MM.1S (cell line): Measurements from ENCODE around the gene LALBA.

Source experiments
- CTCF ChIP-seq: fragments of 300-600 bp; sonication (generic); IDR thresholded peaks from 2 replicates; pipeline ENCODE4 v1.5.1; 2016; ENCODE audit warnings: antibody characterized with exemption, low read length, mixed read lengths
- EZH2 ChIP-seq: fragments of 300-600 bp; sonication (generic); optimal IDR thresholded peaks from 2 replicates; pipeline ENCODE3; 2017; ENCODE audit warnings: low read depth, mild to moderate bottlenecking, antibody characterized with exemption, low read length, mixed read lengths

GRCh38 chr12:48601013-48601756 is 31.3 kb upstream of the LALBA start:
- no peak for TF ChIP-seq CTCF
- TF ChIP-seq EZH2: no peak
